CD4-positive, alpha-beta T cell treated with Interleukin-10 for 1 hour (primary cell): Measurements from ENCODE around the gene CELA2B.
"Not testable (repeated sequence)": the region's sequence is repeated elsewhere in the genome, so short reads cannot be mapped to it uniquely, and the experiment has no call there.

Experiments used
- DNase-seq: peaks from one replicate; pipeline ENCODE4 v3.0.0-alpha.2; 2020

The CELA2B gene

DNA sequence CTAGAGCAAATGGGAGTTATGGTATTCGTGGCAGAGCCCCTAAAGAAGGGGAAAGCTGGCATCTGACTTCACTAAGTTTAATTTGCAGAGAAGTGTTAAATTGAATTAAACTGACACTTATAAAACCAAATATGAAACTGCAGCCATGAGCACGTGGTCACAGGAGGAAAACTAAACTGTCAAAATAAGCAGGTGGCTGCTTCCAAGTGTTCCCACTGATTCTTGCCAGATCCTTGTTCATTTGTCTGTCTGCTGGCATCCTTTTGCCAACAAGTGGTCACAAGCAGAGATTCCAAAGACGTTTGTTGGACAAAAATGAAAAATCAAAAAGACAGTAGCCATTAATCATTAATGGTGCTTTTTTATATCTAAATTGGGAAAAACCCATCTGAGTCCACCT, 6.5 kb upstream of the CELA2B start:
- no peak for DNase-seq

DNA sequence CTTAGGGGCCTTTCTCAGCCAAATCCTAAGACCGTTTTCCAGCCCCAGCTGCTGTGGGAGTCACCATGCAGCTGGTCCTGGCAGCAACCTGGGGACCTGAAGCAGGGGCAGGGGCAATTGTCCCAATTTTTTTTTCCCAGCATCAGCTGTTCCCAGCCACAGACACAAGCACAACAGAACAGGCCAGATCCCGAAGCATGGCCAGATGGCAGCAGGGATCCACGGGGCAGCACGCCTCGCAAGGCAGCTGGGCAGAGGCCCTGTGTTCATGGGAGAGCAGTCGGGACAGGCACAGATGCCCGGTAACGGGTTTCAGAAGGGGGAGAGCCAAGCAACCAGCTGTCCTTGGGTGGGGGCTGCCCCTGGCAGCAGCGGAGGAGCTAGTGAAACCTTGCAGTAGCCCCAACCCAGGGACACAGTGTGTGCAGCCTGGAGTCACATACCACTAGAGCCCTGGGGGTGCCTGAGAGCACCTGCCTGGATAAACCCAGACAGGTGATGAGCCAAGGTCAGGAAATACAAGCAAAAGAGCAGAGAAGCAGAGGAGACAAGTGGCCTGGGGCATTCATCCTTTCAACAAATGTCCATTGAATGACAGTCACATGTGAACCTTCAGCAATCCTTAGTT, 6.0 kb upstream of the CELA2B start:
- DNase-seq, result not testable (repeated sequence)

DNA sequence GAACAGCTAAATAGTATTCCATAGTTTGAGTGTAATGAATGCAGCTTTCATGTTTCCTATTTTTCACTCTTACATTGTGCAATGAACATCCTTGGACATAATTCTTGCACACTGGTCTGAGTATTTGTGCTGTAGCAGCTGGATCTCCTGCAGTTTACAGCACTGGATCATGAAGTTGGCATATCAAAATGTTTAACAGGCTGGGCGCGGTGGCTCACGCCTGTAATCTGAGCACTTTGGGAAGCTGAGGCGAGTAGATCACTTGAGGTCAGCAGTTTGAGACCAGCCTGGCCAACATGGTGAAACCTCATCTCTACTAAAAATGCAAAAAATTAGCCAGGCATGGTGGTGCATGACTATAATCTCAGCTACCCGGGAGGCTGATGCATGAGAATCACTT, 4.8 kb upstream of the CELA2B start:
- DNase-seq, result not testable (repeated sequence)

DNA sequence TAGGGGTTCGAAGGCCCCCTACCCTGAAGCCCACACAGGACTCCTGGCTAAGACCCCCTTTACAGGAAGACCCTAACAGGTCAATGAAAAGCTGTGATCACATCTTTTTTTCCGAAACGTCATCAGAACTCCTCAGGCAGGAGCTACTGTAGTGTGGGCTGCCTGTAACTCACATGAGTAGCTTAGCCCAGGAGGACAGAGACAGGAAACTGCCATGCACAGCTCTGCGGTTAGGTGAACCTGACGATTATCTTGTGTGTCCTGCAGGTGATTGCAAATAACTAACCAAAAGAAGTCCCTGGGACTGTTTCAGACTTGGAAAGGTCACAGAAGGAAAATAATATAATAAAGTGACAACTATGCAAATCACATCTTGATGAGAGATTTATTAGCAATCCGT, 4.2 kb upstream of the CELA2B start:
- DNase-seq, result not testable (repeated sequence)

DNA sequence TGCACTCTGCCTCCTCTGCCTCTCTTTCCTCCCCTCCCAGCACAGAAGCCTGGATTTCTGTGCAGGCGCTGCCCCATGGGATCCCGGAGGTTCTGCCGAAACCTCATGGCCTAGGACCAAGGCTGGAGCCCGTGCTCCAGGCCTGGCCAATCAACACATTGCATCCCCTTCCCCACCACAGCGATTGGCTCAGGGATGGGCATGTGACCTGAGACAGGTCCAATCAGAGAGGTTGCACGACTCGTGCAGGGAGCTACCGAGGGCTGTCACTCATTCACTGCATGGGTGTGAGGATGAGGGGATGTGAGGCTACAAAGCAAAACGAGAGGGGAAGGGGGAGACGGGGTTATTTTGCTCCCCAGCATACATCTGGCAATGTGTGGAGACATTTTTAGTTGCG, 3.3 kb upstream of the CELA2B start:
- DNase-seq, result no peak

DNA sequence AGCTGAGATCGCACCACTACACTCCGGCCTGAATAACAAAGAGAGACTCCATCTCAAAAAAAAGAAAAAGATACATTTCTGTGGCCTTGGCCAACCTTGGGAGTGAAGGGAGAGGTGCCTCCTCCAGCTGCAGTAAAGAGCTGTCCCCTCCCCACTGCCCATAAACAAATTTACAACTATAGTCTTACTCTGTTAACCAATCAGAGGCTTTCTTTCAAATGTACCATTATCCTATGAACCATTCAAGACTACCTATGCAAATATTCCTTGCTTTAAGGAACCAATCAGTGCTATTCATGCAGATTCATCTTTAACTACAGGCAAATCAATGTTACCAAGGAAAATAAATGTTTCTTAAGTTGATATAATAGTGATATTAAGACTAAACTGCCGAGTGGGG, 1.0 kb downstream of the CELA2B start:
- no peak for DNase-seq

DNA sequence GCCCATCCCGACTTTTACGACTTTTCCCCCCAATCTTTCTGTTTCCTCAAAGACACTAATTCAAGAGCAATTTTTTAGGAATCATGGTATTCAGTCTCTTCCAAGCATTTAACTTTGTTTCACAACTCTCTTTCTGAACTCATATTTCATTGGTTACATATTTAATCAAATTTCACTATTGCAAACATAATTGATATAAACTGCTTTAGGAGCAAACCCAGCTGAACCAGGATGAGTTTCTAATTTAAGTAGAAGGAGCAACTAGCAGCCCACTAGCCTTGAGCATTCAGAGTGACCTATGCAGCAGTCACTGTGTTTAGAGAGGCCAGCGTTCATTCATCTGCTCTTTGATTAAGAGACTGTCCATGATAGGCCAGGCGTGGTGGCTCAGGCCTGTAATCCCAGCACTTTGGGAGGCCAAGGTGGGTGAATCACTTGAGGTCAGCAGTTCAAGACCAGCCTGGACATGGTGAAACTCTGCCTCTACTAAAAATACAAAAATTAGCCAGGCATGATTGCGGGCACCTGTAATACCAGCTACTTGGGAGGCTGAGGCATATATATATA, 1.8 kb downstream of the CELA2B start:
- DNase-seq, result no peak

DNA sequence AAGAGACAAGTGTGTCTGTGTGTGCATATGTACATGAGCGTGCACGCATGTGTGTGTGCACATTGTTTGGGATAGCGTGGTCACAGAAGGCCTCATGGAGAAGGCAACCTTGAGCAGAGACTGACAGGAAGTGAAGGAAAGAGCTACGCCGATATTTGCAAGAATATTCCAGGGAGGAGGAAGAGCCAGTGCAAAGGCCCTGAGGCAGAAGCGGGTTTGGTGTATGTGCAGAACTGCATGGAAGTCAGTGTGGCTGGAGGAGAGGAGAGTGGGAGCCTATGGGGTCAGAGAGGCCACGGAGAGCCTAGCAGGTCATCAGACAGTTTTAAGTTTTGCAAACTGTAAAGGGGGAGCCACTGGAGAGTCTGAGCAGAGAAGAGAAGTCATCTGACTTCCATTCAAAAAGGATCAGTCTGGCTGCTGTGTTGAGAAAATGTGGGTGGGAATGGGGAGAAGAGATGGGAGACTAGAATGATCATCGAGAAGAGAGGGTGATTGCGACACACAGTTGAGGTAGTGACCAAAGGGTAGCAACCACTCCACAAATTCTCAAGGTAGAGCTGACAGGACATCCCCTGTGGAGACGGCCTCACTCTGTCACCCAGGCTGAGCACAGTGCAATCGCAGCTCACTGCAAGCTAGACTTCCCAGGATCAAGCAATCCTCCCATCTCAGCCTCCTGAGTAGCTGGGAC, 3.9 kb downstream of the CELA2B start:
- no peak for DNase-seq

DNA sequence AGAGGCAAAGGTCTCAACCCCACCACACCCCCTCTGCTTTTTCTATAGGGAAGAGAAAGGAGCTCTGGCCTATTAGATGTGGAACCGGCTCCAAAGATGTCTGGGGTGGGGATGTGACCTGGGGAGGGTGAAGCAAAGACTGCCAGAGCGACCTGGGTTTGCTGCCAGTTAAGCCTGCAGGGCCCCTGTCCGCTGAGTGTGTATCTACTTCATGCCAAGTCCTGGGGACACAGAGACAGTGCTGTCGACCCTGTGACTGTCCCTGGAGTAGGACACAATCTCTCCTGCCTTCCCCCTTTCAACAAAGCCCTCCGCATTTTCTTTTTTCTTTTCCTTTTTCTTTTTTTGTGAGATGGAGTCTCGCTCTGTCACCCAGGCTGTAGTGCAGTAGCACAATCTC, 6.6 kb downstream of the CELA2B start:
- DNase-seq, result not testable (repeated sequence)

DNA sequence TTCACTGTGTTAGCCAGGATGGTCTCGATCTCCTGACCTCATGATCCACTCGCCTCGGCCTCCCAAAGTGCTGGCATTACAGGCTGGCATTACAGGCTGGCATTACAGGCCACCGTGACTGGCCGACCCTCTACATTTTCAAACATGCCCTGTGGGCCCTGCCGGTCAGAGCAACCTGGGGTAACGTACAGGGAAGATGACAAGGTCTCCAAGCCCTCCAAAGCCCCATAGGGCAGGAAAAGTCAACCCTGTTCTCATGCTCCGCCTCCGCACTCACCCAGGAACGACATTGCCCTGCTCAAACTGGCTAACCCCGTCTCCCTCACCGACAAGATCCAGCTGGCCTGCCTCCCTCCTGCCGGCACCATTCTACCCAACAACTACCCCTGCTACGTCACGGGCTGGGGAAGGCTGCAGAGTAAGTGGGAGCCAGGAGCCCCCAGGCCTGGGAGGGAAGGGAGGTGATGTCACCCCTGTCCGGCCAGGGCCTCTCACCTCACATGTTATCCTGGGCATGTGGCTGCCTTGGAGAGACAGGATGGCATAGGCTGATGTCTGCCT, 7.2 kb downstream of the CELA2B start:
- not testable (repeated sequence) for DNase-seq

DNA sequence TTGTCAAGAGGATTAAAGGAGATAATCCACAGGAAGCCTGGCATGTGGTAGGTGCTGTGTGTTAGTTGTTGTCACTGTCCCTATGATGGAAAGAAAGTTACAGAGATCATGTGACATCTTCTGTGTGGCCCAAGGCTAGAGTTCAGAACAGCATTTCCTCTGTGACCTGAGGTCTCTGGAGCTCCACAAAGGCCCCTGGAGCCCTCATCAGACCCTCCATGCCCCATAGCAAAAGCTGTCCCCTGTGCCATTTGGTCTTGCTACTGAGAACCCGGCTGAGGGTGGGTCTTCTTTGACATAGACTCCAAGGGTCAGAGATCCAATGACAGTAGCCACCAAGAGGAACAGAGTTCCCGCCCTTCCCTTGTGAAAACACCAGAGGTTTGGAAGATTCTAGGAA, 8.1 kb downstream of the CELA2B start:
- no peak for DNase-seq

DNA sequence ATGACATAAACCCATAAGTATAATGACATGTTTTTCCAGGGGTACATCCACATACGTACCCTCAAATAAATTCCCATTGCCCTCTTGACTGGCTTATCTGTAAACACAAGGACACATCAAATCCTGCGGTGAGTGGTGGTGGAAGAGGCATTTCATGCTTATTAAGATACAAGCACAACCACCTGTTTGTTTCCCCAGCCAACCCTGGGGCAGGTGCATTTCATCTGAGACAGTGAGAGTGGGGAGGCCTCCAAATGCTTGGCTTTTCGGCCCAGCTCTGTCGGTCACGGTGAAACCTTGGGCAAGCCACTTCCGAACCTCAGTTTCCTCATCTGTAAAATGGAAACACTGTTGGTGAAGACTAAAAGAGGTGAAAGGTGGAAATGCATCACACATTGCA, 8.5 kb downstream of the CELA2B start:
- DNase-seq, result not testable (repeated sequence)

DNA sequence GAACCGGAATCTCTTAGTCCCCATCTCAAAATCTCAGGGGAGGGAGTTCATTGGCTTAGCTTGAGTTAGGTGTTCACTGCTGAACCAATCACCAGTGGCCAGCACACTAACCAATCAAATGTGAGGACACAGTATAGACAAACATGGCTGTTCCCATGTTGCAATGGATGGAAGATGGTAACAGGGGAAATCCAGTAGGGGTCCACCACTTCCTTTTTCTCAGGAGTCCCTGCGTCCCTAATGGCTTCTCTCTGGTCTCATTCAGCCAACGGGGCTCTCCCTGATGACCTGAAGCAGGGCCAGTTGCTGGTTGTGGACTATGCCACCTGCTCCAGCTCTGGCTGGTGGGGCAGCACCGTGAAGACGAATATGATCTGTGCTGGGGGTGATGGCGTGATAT, 9.7 kb downstream of the CELA2B start:
- no peak for DNase-seq

DNA sequence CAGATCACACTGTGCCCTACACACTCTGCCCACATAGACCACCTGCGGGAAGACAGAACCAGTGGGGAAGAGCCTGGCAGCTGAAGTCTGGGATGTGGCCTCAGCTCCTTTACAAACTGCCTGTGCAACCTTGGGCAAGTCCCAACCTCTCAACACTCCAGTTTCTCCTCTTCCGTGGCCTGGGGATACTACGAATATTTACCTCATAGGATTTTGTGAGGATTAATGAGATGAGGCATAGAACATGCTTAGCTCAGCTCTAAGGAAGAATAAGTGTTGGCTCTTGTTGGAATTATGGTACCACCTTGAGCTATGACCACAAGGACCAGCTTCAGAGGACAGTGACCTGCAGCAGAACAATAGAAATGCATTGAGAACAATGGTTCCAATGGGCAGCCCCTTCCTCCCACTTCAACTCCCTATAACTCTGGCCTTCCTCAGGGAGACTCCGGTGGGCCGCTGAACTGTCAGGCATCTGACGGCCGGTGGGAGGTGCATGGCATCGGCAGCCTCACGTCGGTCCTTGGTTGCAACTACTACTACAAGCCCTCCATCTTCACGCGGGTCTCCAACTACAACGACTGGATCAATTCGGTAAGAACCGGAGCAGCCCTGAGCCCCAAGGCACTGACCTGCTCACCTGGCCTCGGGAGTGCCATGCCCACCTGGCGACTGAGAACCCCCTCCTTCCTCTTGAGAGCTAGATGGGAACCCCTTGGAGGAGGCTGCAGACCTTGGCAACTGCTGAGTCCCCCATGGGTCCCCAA, 11.1 kb downstream of the CELA2B start:
- not testable (repeated sequence) for DNase-seq

DNA sequence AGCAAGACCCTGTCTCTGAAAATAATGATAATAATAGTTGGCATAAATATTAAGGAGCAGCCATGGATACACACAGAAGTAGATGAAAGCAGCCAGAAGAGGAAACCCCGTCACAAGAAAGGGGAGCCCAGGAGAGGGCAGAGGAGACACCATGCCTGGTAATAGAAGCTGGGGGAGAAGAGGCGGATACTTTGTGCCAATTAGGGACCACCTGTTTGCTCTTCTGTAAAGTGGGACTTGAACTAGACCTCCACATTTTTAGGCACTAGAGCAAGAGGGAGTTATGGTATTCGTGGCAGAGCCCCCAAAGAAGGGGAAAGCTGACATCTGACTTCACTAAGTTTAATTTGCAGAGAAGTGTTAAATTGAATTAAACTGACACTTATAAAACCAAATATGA, 12.5 kb downstream of the CELA2B start:
- no peak for DNase-seq

DNA sequence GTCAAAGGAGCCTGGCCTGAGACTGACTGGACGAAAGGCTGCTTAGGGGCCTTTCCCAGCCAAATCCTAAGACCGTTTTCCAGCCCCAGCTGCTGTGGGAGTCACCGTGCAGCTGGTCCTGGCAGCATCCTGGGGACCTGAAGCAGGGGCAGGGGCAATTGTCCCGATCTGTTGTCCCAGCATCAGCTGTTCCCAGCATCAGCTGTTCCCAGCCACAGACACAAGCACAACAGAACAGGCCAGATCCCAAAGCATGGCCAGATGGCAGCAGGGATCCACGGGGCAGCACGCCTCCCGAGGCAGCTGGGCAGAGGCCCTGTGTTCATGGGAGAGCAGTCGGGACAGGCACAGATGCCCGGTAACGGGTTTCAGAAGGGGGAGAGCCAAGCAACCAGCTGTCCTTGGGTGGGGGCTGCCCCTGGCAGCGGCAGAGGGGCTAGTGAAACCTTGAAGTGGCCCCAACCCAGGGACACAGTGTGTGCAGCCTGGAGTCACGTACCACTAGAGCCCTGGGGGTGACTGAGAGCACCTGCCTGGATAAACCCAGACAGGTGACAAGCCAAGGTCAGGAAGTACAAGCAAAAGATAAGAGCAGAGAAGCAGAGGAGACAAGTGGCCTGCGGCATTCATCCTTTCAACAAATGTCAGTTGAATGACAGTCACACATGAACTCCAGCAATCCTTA, 13.3 kb downstream of the CELA2B start:
- no peak for DNase-seq

DNA sequence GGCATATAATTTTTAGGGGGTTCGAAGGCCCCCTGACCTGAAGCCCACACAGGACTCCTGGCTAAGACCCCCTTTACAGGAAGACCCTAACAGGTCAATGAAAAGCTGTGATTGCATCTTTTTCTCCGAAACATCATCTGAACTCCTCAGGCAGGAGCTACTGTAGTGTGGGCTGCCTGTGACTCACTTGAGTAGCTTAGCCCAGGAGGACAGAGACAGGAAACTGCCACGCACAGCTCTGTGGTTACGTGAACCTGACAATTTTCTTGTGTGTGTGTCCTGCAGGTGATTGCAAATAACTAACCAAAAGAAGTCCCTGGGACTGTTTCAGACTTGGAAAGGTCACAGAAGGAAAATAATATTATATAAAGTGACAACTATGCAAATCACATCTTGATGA, 15.1 kb downstream of the CELA2B start:
- DNase-seq, result not testable (repeated sequence)

DNA sequence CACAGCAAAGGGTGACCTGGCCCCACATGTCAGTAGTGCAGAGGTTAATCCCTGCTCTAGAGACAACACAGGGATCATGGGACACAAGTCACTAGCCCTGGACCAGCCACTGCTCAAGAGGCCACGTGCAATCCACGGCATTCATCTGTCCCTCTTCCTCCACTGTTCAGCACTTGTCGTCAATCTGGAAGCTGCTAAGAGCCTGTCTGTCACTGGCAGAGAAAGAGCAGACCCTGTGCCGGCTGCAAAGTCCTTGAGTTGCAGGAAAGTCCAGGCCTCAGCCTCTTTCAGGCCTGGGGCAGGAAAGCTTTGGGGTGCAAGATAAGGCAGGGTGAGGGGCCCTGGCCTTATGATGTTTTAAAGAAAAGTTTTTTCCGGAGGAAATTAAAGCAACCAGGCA, 16.7 kb downstream of the CELA2B start:
- no peak for DNase-seq

DNA sequence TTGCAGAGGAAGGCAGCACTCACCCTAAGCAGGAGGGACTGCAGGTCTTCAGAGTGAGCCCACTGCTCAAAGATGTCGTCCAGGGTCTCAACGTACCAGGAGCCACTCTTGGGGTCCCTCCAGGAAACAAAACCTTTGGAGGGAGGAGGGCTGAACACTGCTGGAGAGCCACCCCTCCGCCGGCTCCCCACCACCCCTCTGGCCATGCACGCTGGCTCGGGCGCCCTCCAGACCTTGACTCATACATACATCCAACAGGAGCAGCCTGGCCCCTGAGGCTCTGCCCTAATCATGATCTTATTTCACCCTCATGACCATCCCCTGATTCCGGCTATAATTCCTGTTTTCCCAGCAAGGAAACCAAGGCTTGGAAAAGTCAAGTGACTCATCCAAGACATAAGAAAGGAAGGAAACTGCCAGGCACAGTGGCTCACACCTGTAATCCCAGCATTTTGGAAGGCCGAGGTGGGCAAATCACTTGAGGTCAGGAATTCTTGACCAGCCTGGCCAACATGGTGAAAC, 18.0 kb downstream of the CELA2B start:
- no peak for DNase-seq

DNA sequence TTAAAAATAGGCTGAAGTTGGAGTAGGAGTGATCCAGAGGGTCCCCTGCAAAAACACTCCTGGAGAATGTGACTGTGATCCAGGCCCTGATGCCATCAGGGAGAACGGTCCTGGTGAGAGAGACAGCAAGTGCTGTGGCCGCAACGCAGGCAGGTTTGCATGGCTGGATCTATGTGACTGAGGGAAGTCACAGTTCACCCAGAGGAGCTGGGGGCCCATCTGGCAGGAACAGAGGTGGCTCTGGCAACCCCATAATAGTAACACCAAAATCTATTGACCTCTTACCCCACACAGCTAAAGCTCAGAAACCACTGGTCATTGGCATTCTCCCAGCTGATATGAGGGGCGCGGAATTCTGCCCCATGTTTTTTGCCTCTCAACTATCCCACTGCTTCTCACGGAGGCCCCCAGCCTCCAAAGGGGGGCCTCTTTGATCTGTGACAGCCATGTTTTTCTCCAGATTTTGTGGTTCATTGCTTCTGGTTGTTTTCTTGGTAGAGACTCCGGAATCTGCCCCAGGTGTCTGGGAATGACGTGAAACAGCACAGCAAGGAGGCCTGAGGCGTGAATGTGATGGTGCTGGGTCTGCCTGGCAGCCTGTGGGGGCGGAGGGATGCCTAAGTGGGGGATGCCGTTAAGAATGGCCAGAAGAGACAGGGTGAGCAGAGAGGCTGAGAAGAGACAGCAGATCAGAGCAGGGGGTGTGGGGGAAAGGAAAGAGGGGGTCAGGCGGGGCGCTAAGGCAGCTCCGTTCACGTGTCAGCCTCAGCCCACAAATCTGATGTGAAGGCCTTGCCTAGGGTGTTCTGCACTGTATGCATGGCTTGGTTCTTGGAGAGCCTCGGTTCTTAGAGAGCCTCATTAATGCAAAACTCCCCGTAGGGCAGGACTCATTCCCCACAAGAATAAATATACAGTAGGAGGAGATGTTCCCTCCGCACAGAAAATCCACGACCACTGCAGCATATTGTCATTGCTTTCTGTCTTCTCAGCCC, 24.6 kb downstream of the CELA2B start:
- DNase-seq, result no peak
